Measurements from ENCODE around the gene FBXW5. TPM values are rescaled to one million over a fixed set of nuclear protein-coding genes. Genes with fewer than 3 reads are reported as not detected.

The FBXW5 gene
- total RNA-seq, 4 donors from 2014 or later = 101 to 166 (median 142) TPM

- DNase-seq (ENCODE audit: low spot score in 2 of 2) = no peak
- WGBS = 92% methylated on average over 8 of the region's 8 CpGs
Observed at GRCh38 chr9:136936645-136937170, 7.8 kb downstream of the FBXW5 start.

GRCh38 chr9:136935651-136936050 lies 8.9 kb downstream of the FBXW5 start:
- 86% methylated on average over 3 of the region's 3 CpGs for WGBS

More at GRCh38 chr9:136936645-136937170, 7.8 kb downstream of the FBXW5 start:
- Histone ChIP-seq H3K4me3 (no peak overlapping the region), H3K9me3 (no peaks in the 10 kb centered on the region), H3K36me3 (peaks cover 34% of the 10 kb centered on the region), H3K27ac (no peak overlapping the region), H3K4me1 (no peaks in the 10 kb centered on the region), H3K27me3 (no peaks in the 10 kb centered on the region)
- TF ChIP-seq CTCF (IDR thresholded peaks at IDR 0.05) (no peak), POLR2A (IDR thresholded peaks at IDR 0.05) (no peak), POLR2AphosphoS5 (IDR thresholded peaks at IDR 0.05) (no peak), EP300 (IDR thresholded peaks at IDR 0.05) (no peak)

GRCh38 chr9:136934277-136934676 lies 10.3 kb downstream of the FBXW5 start:
- no peak overlapping the region for H3K4me3 ChIP-seq
- WGBS = 93% methylated on average over 3 of the region's 3 CpGs
- H3K9me3 ChIP-seq = no peaks in the 10 kb centered on the region
- DNase-seq (ENCODE audit: low spot score in 2 of 2) = no peak
- no peaks in the 10 kb centered on the region for H3K4me1 ChIP-seq
- no peaks in the 10 kb centered on the region for H3K27me3 ChIP-seq
- TF ChIP-seq EP300 (IDR thresholded peaks at IDR 0.05) = no peak
- no peak for TF ChIP-seq CTCF (IDR thresholded peaks at IDR 0.05)
- no peak for TF ChIP-seq POLR2A (IDR thresholded peaks at IDR 0.05)
- TF ChIP-seq POLR2AphosphoS5 (IDR thresholded peaks at IDR 0.05) = no peak
- H3K36me3 ChIP-seq = peaks cover 10% of the 10 kb centered on the region
- no peak overlapping the region for H3K27ac ChIP-seq

More at GRCh38 chr9:136935651-136936050, 8.9 kb downstream of the FBXW5 start:
- TF ChIP-seq POLR2AphosphoS5 (IDR thresholded peaks at IDR 0.05) = no peak
- TF ChIP-seq CTCF (IDR thresholded peaks at IDR 0.05) = no peak
- TF ChIP-seq POLR2A (IDR thresholded peaks at IDR 0.05) = no peak
- TF ChIP-seq EP300 (IDR thresholded peaks at IDR 0.05) = no peak
- Histone ChIP-seq H3K27ac (no peak overlapping the region), H3K4me1 (no peaks in the 10 kb centered on the region), H3K4me3 (no peak overlapping the region), H3K36me3 (peaks cover 24% of the 10 kb centered on the region), H3K9me3 (no peaks in the 10 kb centered on the region), H3K27me3 (no peaks in the 10 kb centered on the region)
- no peak for DNase-seq (ENCODE audit: low spot score in 2 of 2)

GRCh38 chr9:136931611-136932130 lies 12.9 kb downstream of the FBXW5 start:
- H3K27ac ChIP-seq = no peak overlapping the region

More at GRCh38 chr9:136931611-136932130, 12.9 kb downstream of the FBXW5 start:
- H3K36me3 ChIP-seq = peaks cover 12% of the 10 kb centered on the region
- H3K27me3 ChIP-seq = no peaks in the 10 kb centered on the region
- no peaks in the 10 kb centered on the region for H3K9me3 ChIP-seq
- no peak overlapping the region for H3K4me3 ChIP-seq
- 75% methylated on average over 2 of the region's 2 CpGs for WGBS
- TF ChIP-seq CTCF (IDR thresholded peaks at IDR 0.05) (no peak), POLR2AphosphoS5 (IDR thresholded peaks at IDR 0.05) (no peak), EP300 (IDR thresholded peaks at IDR 0.05) (no peak), POLR2A (IDR thresholded peaks at IDR 0.05) (no peak)
- DNase-seq (ENCODE audit: low spot score in 2 of 2) = no peak
- H3K4me1 ChIP-seq = peaks cover 4% of the 10 kb centered on the region

All from suprapubic skin (tissue), 4 donors.